ENCODE measurements around the gene DDI1. TPM values are rescaled to one million over a fixed set of nuclear protein-coding genes. Genes with fewer than 3 reads are reported as not detected.

DDI1 gene
- total RNA-seq, 4 donors from 2014 or later = not detected

- Histone ChIP-seq H3K27me3 (no peaks in the 10 kb centered on the region), H3K27ac (no peak overlapping the region), H3K4me1 (no peaks in the 10 kb centered on the region), H3K9me3 (no peaks in the 10 kb centered on the region), H3K36me3 (no peaks in the 10 kb centered on the region), H3K4me3 (no peak overlapping the region)
- no peak for DNase-seq
- intact Hi-C loops (cut with DNase I; ENCODE audit: low total_unique reads) = no loop called here
- TF ChIP-seq POLR2A (IDR thresholded peaks at IDR 0.05) (no peak), CTCF (IDR thresholded peaks at IDR 0.05) (no peak)
These were observed 21.5 kb downstream of the DDI1 start for GRCh38 chr11:104057908-104058307.

GRCh38 chr11:104058680-104059079 lies 22.2 kb downstream of the DDI1 start:
- TF ChIP-seq CTCF (IDR thresholded peaks at IDR 0.05) = no peak
- no peak for TF ChIP-seq POLR2A (IDR thresholded peaks at IDR 0.05)
- Histone ChIP-seq H3K27me3 (no peaks in the 10 kb centered on the region), H3K9me3 (no peaks in the 10 kb centered on the region), H3K27ac (no peak overlapping the region), H3K4me1 (no peaks in the 10 kb centered on the region), H3K36me3 (no peaks in the 10 kb centered on the region), H3K4me3 (no peak overlapping the region)
- no peak for DNase-seq
- intact Hi-C loops (cut with DNase I; ENCODE audit: low total_unique reads) = no loop called here

GRCh38 chr11:104060004-104060794 lies 23.8 kb downstream of the DDI1 start:
- H3K4me3 ChIP-seq = no peak overlapping the region
- no peaks in the 10 kb centered on the region for H3K9me3 ChIP-seq
- TF ChIP-seq POLR2A (IDR thresholded peaks at IDR 0.05) = no peak
- H3K4me1 ChIP-seq = no peaks in the 10 kb centered on the region
- H3K36me3 ChIP-seq = no peaks in the 10 kb centered on the region
- H3K27ac ChIP-seq = no peak overlapping the region
- no peaks in the 10 kb centered on the region for H3K27me3 ChIP-seq
- intact Hi-C loops (cut with DNase I; ENCODE audit: low total_unique reads) = no loop called here
- DNase-seq = no peak

- H3K27ac ChIP-seq = no peak overlapping the region
- no peaks in the 10 kb centered on the region for H3K9me3 ChIP-seq
- DNase-seq = no peak
- H3K4me3 ChIP-seq = no peak overlapping the region
- TF ChIP-seq CTCF (IDR thresholded peaks at IDR 0.05) (no peak), POLR2A (IDR thresholded peaks at IDR 0.05) (no peak)
- no peaks in the 10 kb centered on the region for H3K4me1 ChIP-seq
- no peaks in the 10 kb centered on the region for H3K36me3 ChIP-seq
- H3K27me3 ChIP-seq = no peaks in the 10 kb centered on the region
- intact Hi-C loops (cut with DNase I; ENCODE audit: low total_unique reads) = no loop called here
These were observed 24.4 kb downstream of the DDI1 start for GRCh38 chr11:104060820-104061219.

- TF ChIP-seq POLR2A (IDR thresholded peaks at IDR 0.05) = no peak
- TF ChIP-seq CTCF (IDR thresholded peaks at IDR 0.05) = no peak
- Histone ChIP-seq H3K27ac (no peak overlapping the region), H3K4me1 (no peaks in the 10 kb centered on the region), H3K9me3 (no peaks in the 10 kb centered on the region), H3K4me3 (no peak overlapping the region), H3K27me3 (no peaks in the 10 kb centered on the region), H3K36me3 (no peaks in the 10 kb centered on the region)
- no peak for DNase-seq
- intact Hi-C loops (cut with DNase I; ENCODE audit: low total_unique reads) = no loop called here
These were observed 25.5 kb downstream of the DDI1 start for GRCh38 chr11:104061853-104062521.

Measured in uterus (tissue), 4 donors.